Measurements from ENCODE around the gene SLC38A3. TPM values are rescaled to one million over a fixed set of nuclear protein-coding genes. Genes with fewer than 3 reads are reported as not detected.

SLC38A3 gene
- total RNA-seq, 1 experiment from 2014 or later = 6.0 TPM

GRCh38 chr3:50196253-50196801 is 8.7 kb upstream of the SLC38A3 start:
- ChIA-PET POLR2A (no interaction called here), CTCF (interaction anchor here (1.1 kb wide), 1 partner anchor 29 kb away, joined by 4 read pairs; no protein-coding TSS in a partner anchor)
- DNase-seq (ENCODE audit: low read depth, low spot score) (no peak), ATAC-seq (no peak)
- Histone ChIP-seq H3K27me3 (ENCODE audit: control insufficient read depth, insufficient read depth, low read length) (no peaks in the 10 kb centered on the region), H3K27ac (ENCODE audit: low read length) (no peak overlapping the region), H3K36me3 (ENCODE audit: control insufficient read depth, insufficient read depth, low read length) (no peaks in the 10 kb centered on the region), H3K4me1 (ENCODE audit: control insufficient read depth, insufficient read depth, low read length) (peaks cover under 1% of the 10 kb centered on the region; the same call in 1 of the 2 replicates), H3K4me3 (ENCODE audit: low read depth in 2 of 2, low read length in 2 of 2) (no peak overlapping the region), H3K9me3 (ENCODE audit: control insufficient read depth, insufficient read depth, low read depth, low read length) (no peaks in the 10 kb centered on the region)
- in situ Hi-C loops (cut with HindIII; ENCODE audit: low pct_unique_long_range_greater_than_20kb, low sequenced_read_pairs) (no loop called here), intact Hi-C loops (cut with micrococcal nuclease; ENCODE audit: unreplicated experiment) (loop anchor here (10.0 kb wide), 1 partner anchor 68 kb away; the partner anchor contains the start of gene SEMA3B)
- TF ChIP-seq REST (IDR thresholded peaks at IDR 0.05; ENCODE audit: insufficient read depth in 1 of 2, low read depth in 2 of 2, low read length in 1 of 2) (no peak), POLR2AphosphoS5 (IDR thresholded peaks at IDR 0.05; ENCODE audit: low read depth, low read length) (no peak), SIN3A (IDR thresholded peaks at IDR 0.05; ENCODE audit: borderline replicate concordance, insufficient read depth, low read depth, low read length) (no peak)
- no TSS peak for BruUV-seq (replicated peaks)

DNA sequence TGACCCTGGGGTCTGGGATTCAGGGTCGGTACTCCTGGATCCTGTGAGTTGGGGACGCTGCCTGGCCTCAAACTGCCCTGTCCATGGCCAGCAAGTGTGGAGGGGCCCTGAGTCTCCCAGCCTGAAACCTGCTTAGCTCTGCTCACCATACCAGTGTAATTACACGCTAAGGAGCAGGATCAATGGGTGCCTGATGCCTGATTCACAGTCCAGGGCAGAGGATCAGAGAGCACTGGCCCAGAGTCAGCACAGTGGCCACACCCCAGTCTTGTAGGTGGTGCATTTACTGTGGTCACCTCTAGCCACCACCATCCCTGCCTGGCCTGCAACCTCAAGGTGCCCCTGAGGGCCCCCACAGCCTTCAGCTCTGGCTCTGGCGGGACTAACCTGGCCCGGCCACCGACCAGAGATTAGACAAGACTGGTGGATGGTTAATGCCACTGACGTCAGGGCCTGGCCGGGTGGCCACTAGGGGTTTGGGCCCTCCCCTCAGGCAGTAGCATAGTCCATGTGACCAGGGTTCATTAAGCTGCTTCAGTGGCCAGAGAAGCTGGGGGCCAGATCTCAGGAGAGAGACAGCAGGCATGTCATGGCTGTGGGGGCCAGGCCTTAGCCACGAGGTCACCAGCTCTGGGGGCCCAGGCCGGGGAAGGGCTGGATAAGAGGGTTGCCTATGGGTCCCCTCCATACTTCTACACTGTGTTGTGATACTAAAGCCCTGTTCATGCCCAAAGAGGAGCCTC is 3.3 kb upstream of the SLC38A3 start:
- Histone ChIP-seq H3K9me3 (ENCODE audit: control insufficient read depth, insufficient read depth, low read depth, low read length) (no peaks in the 10 kb centered on the region), H3K27ac (ENCODE audit: low read length) (no peak overlapping the region), H3K4me3 (ENCODE audit: low read depth in 2 of 2, low read length in 2 of 2) (no peak overlapping the region), H3K27me3 (ENCODE audit: control insufficient read depth, insufficient read depth, low read length) (no peaks in the 10 kb centered on the region), H3K36me3 (ENCODE audit: control insufficient read depth, insufficient read depth, low read length) (no peaks in the 10 kb centered on the region), H3K4me1 (ENCODE audit: control insufficient read depth, insufficient read depth, low read length) (no peaks in the 10 kb centered on the region; the same call in 1 of the 2 replicates)
- ChIA-PET CTCF (no interaction called here), POLR2A (interaction anchor here (0.5 kb wide), 1 partner anchor 23 kb away, joined by 7 read pairs; no protein-coding TSS in a partner anchor)
- intact Hi-C loops (cut with micrococcal nuclease; ENCODE audit: unreplicated experiment) = no loop called here
- BruUV-seq (replicated peaks) = no TSS peak
- in situ Hi-C loops (cut with HindIII; ENCODE audit: low pct_unique_long_range_greater_than_20kb, low sequenced_read_pairs) = no loop called here
- ATAC-seq (peak; percentile 32; the same call in 1 of the 2 replicates), DNase-seq (ENCODE audit: low read depth, low spot score) (no peak)
- no peak for TF ChIP-seq TCF7L2 (IDR thresholded peaks at IDR 0.05; ENCODE audit: low read depth, low read length)
- TF ChIP-seq POLR2AphosphoS5 (IDR thresholded peaks at IDR 0.05; ENCODE audit: low read depth, low read length) = no peak
- no peak for TF ChIP-seq REST (IDR thresholded peaks at IDR 0.05; ENCODE audit: insufficient read depth in 1 of 2, low read depth in 2 of 2, low read length in 1 of 2)
- TF ChIP-seq, protein P1, sequence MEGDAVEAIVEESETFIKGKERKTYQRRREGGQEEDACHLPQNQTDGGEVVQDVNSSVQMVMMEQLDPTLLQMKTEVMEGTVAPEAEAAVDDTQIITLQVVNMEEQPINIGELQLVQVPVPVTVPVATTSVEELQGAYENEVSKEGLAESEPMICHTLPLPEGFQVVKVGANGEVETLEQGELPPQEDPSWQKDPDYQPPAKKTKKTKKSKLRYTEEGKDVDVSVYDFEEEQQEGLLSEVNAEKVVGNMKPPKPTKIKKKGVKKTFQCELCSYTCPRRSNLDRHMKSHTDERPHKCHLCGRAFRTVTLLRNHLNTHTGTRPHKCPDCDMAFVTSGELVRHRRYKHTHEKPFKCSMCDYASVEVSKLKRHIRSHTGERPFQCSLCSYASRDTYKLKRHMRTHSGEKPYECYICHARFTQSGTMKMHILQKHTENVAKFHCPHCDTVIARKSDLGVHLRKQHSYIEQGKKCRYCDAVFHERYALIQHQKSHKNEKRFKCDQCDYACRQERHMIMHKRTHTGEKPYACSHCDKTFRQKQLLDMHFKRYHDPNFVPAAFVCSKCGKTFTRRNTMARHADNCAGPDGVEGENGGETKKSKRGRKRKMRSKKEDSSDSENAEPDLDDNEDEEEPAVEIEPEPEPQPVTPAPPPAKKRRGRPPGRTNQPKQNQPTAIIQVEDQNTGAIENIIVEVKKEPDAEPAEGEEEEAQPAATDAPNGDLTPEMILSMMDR (IDR thresholded peaks at IDR 0.05) = no peak
- no peak for TF ChIP-seq SIN3A (IDR thresholded peaks at IDR 0.05; ENCODE audit: borderline replicate concordance, insufficient read depth, low read depth, low read length)

Measured in Panc1 (cell line).